K562 (cell line): Measurements from ENCODE around the gene ZWINT. TPM values are rescaled to one million over a fixed set of nuclear protein-coding genes. Genes with fewer than 3 reads are reported as not detected.

ENCODE experiments used
- ATAC-seq: fragments of 200-7000 bp; cut with Tn5 transposase; 3 replicates; pipeline ENCODE4 v1.9.1; 2020; ENCODE audit warnings: moderate library complexity
- Bru-seq: library from RNA; stranded (reverse); fragments of 400-500 nt; gene quantifications from one replicate; lab custom pipeline; 2021; lab: Mats Ljungman, UMichigan
- BruChase-seq, 2 experiments: library from RNA; stranded (reverse); fragments of 400-500 nt; gene quantifications; one replicate each; lab custom pipeline; 2021; lab: Mats Ljungman, UMichigan
- BruUV-seq: library from RNA; stranded (reverse); fragments of 400-500 nt; replicated peaks from 2 replicates; lab custom pipeline; 2021; lab: Mats Ljungman, UMichigan
- CTCF ChIA-PET: fragments of 300-600 bp; formaldehyde crosslinking; extraction: SDS; loops from one replicate; lab custom pipeline; 2021; ENCODE audit warnings: low intra/inter-chr PET ratio; lab: Yijun Ruan, JAX
- POLR2A ChIA-PET: fragments of 300-600, 350-650 bp; sonication (Branson Sonifier 250); formaldehyde crosslinking; extraction: SDS; loops from one replicate; lab custom pipeline; 2021; ENCODE audit warnings: antibody characterized with exemption, inconsistent platforms; lab: Yijun Ruan, JAX
- DNase-seq, 4 experiments: peaks; one replicate each; pipeline versions ENCODE4 v3.0.0 to v3.0.0-alpha.2; 2011 to 2018; ENCODE audit warnings: low spot score in 3 of 4, mixed read lengths in 3 of 4; ENCODE audit errors: extremely low read depth in 1 of 4
- FAIRE-seq: peaks from 2 replicates; lab custom pipeline; 2011; peaks lifted over from hg19 to GRCh38; lab: Jason Lieb, UNC
- H2AFZ ChIP-seq: 2 replicates; pipeline ENCODE4 v1.6.0; 2011; ENCODE audit warnings: low read depth, low read length, control low read depth, inconsistent platforms
- H3K27ac ChIP-seq: fragments of 200-600 bp; 3 replicates; pipeline ENCODE4 v1.8.0; 2011; ENCODE audit warnings: low read depth, mild to moderate bottlenecking, control low read depth, inconsistent platforms, low read length, moderate library complexity, mixed read lengths; ENCODE audit errors: extremely low read depth
- H3K27me3 ChIP-seq, 2 experiments: fragments of 300-600 bp in 1 of 2; 2 replicates in 1 of 2; 3 replicates in 1 of 2; pipeline versions ENCODE4 v1.6.0 to v1.8.0; 2011; ENCODE audit warnings: inconsistent platforms in 2 of 2, low read length in 2 of 2, mild to moderate bottlenecking in 1 of 2, mixed read lengths in 1 of 2, moderate library complexity in 1 of 2; ENCODE audit not compliant: control insufficient read depth in 2 of 2, insufficient read depth in 2 of 2
- H3K36me3 ChIP-seq: fragments of 300-600 bp; 3 replicates; pipeline ENCODE4 v1.8.0; 2011; ENCODE audit warnings: mild to moderate bottlenecking, low read length, inconsistent platforms; ENCODE audit not compliant: control insufficient read depth, insufficient read depth
- H3K4me1 ChIP-seq, 2 experiments: fragments of 200-600 bp in 1 of 2; replicated peaks in 1 of 2; 2 replicates in 1 of 2; 3 replicates in 1 of 2; pipeline versions ENCODE4 v1.5.1 to v1.8.0; 2011; ENCODE audit warnings: inconsistent platforms in 2 of 2, low read length in 2 of 2, mild to moderate bottlenecking in 1 of 2, mixed read lengths in 1 of 2, moderate library complexity in 1 of 2; ENCODE audit not compliant: control insufficient read depth in 2 of 2, insufficient read depth in 2 of 2
- H3K4me2 ChIP-seq: 2 replicates; pipeline ENCODE4 v1.6.1; 2011; ENCODE audit warnings: low read length, control low read depth, inconsistent platforms, mixed read lengths; ENCODE audit not compliant: insufficient read depth
- H3K4me3 ChIP-seq: fragments of 200-600 bp; sonication (generic), shearing (Covaris generic); 2 replicates; pipeline ENCODE4 v1.5.1; 2016; ENCODE audit warnings: control low read depth, inconsistent platforms
- H3K79me2 ChIP-seq: fragments of 200-600 bp; 3 replicates; pipeline ENCODE4 v1.8.0; 2011; ENCODE audit warnings: low read length, inconsistent platforms; ENCODE audit not compliant: control insufficient read depth, insufficient read depth
- H3K9ac ChIP-seq, 2 experiments: 2 replicates each; pipeline versions ENCODE4 v1.6.0 to v1.6.1; 2011; ENCODE audit warnings: low read depth in 2 of 2, low read length in 2 of 2, control low read depth in 1 of 2, inconsistent platforms in 1 of 2, mild to moderate bottlenecking in 1 of 2, mixed read lengths in 1 of 2; ENCODE audit not compliant: insufficient read depth in 1 of 2
- H3K9me1 ChIP-seq: one replicate; pipeline ENCODE4 v1.6.0; 2011; ENCODE audit warnings: inconsistent platforms, mild to moderate bottlenecking, low read length, moderate library complexity; ENCODE audit not compliant: control insufficient read depth, insufficient read depth
- H3K9me3 ChIP-seq: replicated peaks from 2 replicates; pipeline ENCODE4 v1.5.1; 2011; ENCODE audit warnings: low read depth, low read length, inconsistent platforms; ENCODE audit not compliant: control insufficient read depth, insufficient read depth
- H4K20me1 ChIP-seq: replicated peaks from 2 replicates; pipeline ENCODE4 v1.6.1; 2011; ENCODE audit warnings: low read length, inconsistent platforms, mixed read lengths; ENCODE audit not compliant: control insufficient read depth, insufficient read depth
- BRCA1 ChIP-seq, 2 experiments: fragments of 450-650 bp in 1 of 2; sonication (generic) in 1 of 2; formaldehyde crosslinking in 1 of 2; IDR thresholded peaks; 2 replicates each; pipeline versions ENCODE4 v1.5.0 to v1.6.1; 2017 to 2020; ENCODE audit warnings: mild to moderate bottlenecking in 1 of 2, missing genetic modification reagents in 1 of 2
- DMBX1 ChIP-seq: fragments of 250-450 bp; sonication (Bioruptor Pico); IDR thresholded peaks from 2 replicates; pipeline ENCODE4 v1.8.0; 2022; ENCODE audit warnings: inconsistent platforms, mild to moderate bottlenecking, moderate library complexity, borderline replicate concordance
- E2F4 ChIP-seq: sonication (generic); formaldehyde crosslinking; IDR thresholded peaks from 2 replicates; pipeline ENCODE4 v1.8.0; 2022; ENCODE audit warnings: mild to moderate bottlenecking, low read depth, missing genetic modification reagents
- ESRRA ChIP-seq: fragments of 450-650 bp; IDR thresholded peaks from 2 replicates; pipeline ENCODE4 v1.6.1; 2014; ENCODE audit warnings: low read depth, mild to moderate bottlenecking, moderate library complexity, borderline replicate concordance
- FUS ChIP-seq: fragments of 200-400 bp; formaldehyde crosslinking; optimal IDR thresholded peaks from 2 replicates; pipeline ENCODE3; 2017; ENCODE audit warnings: low read depth, low read length
- GATA2 ChIP-seq: sonication (generic); formaldehyde crosslinking; IDR thresholded peaks from 2 replicates; pipeline ENCODE4 v1.4.0; 2020; ENCODE audit warnings: mild to moderate bottlenecking, missing genetic modification reagents
- PHF8 ChIP-seq: fragments of 200-600 bp; sonication (generic); IDR thresholded peaks from 2 replicates; pipeline ENCODE4 v1.6.1; 2012; ENCODE audit warnings: mixed run types, mild to moderate bottlenecking, inconsistent platforms, low read length, moderate library complexity, borderline replicate concordance
- PHTF2 ChIP-seq: fragments of 250-450 bp; sonication (Bioruptor Pico); IDR thresholded peaks from 2 replicates; pipeline ENCODE4 v1.5.0; 2021; ENCODE audit warnings: mild to moderate bottlenecking
- RUNX1 ChIP-seq: sonication (generic); IDR thresholded peaks from 2 replicates; pipeline ENCODE4 v1.6.1; 2016; ENCODE audit warnings: antibody characterized with exemption, low read depth
- TCFL5 ChIP-seq: fragments of 250-450 bp; sonication (Bioruptor Pico); conservative IDR thresholded peaks from 2 replicates; pipeline ENCODE4 v1.6.1; 2021; ENCODE audit warnings: mild to moderate bottlenecking, moderate library complexity, matching md5 sums
- ZKSCAN3 ChIP-seq: fragments of 250-450 bp; sonication (Bioruptor Pico); IDR thresholded peaks from 2 replicates; pipeline ENCODE4 v1.4.0; 2020
- ZNF212 ChIP-seq: fragments of 450-650 bp; formaldehyde crosslinking; IDR thresholded peaks from 2 replicates; pipeline ENCODE4 v1.4.0; 2020; ENCODE audit warnings: mild to moderate bottlenecking
- ZNF311 ChIP-seq: fragments of 250-450 bp; sonication (Bioruptor Pico); IDR thresholded peaks from 2 replicates; pipeline ENCODE4 v1.4.0; 2020; ENCODE audit warnings: mild to moderate bottlenecking, moderate library complexity
- ZNF431 ChIP-seq: sonication (generic); formaldehyde crosslinking; IDR thresholded peaks from 2 replicates; pipeline ENCODE4 v1.8.0; 2022; ENCODE audit warnings: mild to moderate bottlenecking, missing genetic modification reagents
- WGBS: fragments of 100-300 bp; shearing (Covaris generic); methylation state at CpG from one replicate; pipeline ENCODE4 v1.1.6; 2016; ENCODE audit warnings: low coverage, mixed read lengths; ENCODE audit not compliant: insufficient coverage; ENCODE audit errors: missing lambda C conversion rate; 5-methylcytosine and 5-hydroxymethylcytosine counted together
- in situ Hi-C: fragments of 300-500 bp; cut with MboI; formaldehyde crosslinking; loops from 4 replicates; pipeline ENCODE4 v1.15.0; 2018; ENCODE audit warnings: inconsistent platforms, mixed read lengths
- intact Hi-C: fragments of 100-400 bp; cut with micrococcal nuclease; formaldehyde crosslinking; loops from 2 replicates; pipeline ENCODE4 v1.14.2; 2022
- long read RNA-seq, 3 experiments: library from polyadenylated mRNA in 2 of 3; library from RNA in 1 of 3; unstranded in 2 of 3; stranded (forward) in 1 of 3; transcript quantifications; one replicate each; pipeline ENCODE4 v2.0.0, GENCODE V29; 2019 to 2022
- polyA minus RNA-seq, 3 experiments: library from RNA; depleted of rRNA, polyadenylated mRNA; stranded (reverse); fragments of >200 nt; gene quantifications; 2 replicates each; pipeline ENCODE4 v1.2.3, GENCODE V29; 2011
- polyA plus RNA-seq, 8 experiments: library from polyadenylated mRNA; depleted of rRNA in 4 of 8; stranded (reverse) in 5 of 8; unstranded in 3 of 8; fragments of >200 nt; fragmentation: Nextera tagmentation in 2 of 8; fragmentation: Illumina TruSeq in 1 of 8; extraction: Ambion mirVana in 2 of 8; extraction: Trizol in 1 of 8; gene quantifications; 2 replicates each; pipeline versions ENCODE4 v1.2.1 to v1.2.3, GENCODE V29; 2011 to 2014; ENCODE audit warnings: inconsistent platforms in 1 of 8, missing spikeins in 1 of 8
- total RNA-seq, 7 experiments: library from RNA; depleted of rRNA in 6 of 7; stranded (reverse); fragments of >200 nt in 6 of 7; fragmentation: Illumina TruSeq in 2 of 7; extraction: Trizol in 2 of 7; gene quantifications; 2 replicates each; pipeline versions ENCODE4 v1.2.1 to v1.2.3, GENCODE V29; 2011 to 2021; ENCODE audit warnings: low replicate concordance in 1 of 7

The ZWINT gene, protein sequence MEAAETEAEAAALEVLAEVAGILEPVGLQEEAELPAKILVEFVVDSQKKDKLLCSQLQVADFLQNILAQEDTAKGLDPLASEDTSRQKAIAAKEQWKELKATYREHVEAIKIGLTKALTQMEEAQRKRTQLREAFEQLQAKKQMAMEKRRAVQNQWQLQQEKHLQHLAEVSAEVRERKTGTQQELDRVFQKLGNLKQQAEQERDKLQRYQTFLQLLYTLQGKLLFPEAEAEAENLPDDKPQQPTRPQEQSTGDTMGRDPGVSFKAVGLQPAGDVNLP
- total RNA-seq (2011; cell fraction: chromatin; rRNA removed; ENCODE audit: low replicate concordance) = 144 and 184 TPM in 2 replicates
- total RNA-seq (2011; cell fraction: nucleolus; rRNA removed) = 116 and 117 TPM in 2 replicates
- total RNA-seq (2011; cell fraction: nucleoplasm; rRNA removed) = 103 and 128 TPM in 2 replicates
- 153 and 160 TPM in 2 replicates for total RNA-seq (2014; rRNA removed)
- total RNA-seq (2014; rRNA removed; fragmentation: Illumina TruSeq; extraction: Trizol) = 146 and 157 TPM in 2 replicates
- 151 and 156 TPM in 2 replicates for total RNA-seq (2015; rRNA removed; fragmentation: Illumina TruSeq; extraction: Trizol)
- 119 and 122 TPM in 2 replicates for total RNA-seq (2021)
- polyA plus RNA-seq (2011; rRNA removed) = 144 and 162 TPM in 2 replicates
- polyA plus RNA-seq (2011; cell fraction: cytosol; rRNA removed) = 112 and 113 TPM in 2 replicates
- 295 and 327 TPM in 2 replicates for polyA plus RNA-seq (2011; cell fraction: nucleus; rRNA removed)
- polyA plus RNA-seq (2012) = 101 and 143 TPM in 2 replicates
- polyA plus RNA-seq (2014; fragmentation: Illumina TruSeq; extraction: Trizol) = 170 and 180 TPM in 2 replicates
- polyA plus RNA-seq (2014; fragmentation: Nextera tagmentation; extraction: Ambion mirVana) = 100 to 1,000 TPM; 135 to 245 TPM
- polyA plus RNA-seq (2014; rRNA removed) = 188 and 196 TPM in 2 replicates
- polyA minus RNA-seq (2011; rRNA and poly(A)+ RNA removed) = 105 and 110 TPM in 2 replicates
- 35.6 and 46.7 TPM in 2 replicates for polyA minus RNA-seq (2011; cell fraction: cytosol; rRNA and poly(A)+ RNA removed)
- polyA minus RNA-seq (2011; cell fraction: nucleus; rRNA and poly(A)+ RNA removed) = 75.0 and 122 TPM in 2 replicates
- percentile 98 among the genes with signal in this experiment for Bru-seq, nascent RNA
- percentile 96 among the genes with signal in this experiment for BruChase-seq, experiment 1, labeled RNA remaining after a 2-hour chase
- percentile 97 among the genes with signal in this experiment for BruChase-seq, experiment 2, labeled RNA remaining after a 6-hour chase
- long read RNA-seq, experiment 1, transcript ZWINT-203 (9 exons, 1,872 nt) = major isoform, 433 of 702 reads
- long read RNA-seq, experiment 1, transcript ZWINT-202 (9 exons, 807 nt) = minor isoform, 35 of 702 reads
- long read RNA-seq, experiment 1, transcript ZWINT-204 (8 exons, 1,851 nt) = minor isoform, 43 of 702 reads
- long read RNA-seq, experiment 1, transcript ZWINT-209 (7 exons, 1,961 nt) = minor isoform, 18 of 702 reads
- long read RNA-seq, experiment 1, partial matches to known transcripts = 68 of 702 reads
- long read RNA-seq, experiment 1, other reads (novel, unspliced or antisense) = 103 of 702 reads
- long read RNA-seq, experiment 2, transcript ZWINT-202 (9 exons, 807 nt) = minor isoform, 7 of 87 reads
- long read RNA-seq, experiment 2, transcript ZWINT-203 (9 exons, 1,872 nt) = major isoform, 31 of 87 reads
- long read RNA-seq, experiment 2, partial matches to known transcripts = 22 of 87 reads
- long read RNA-seq, experiment 2, other reads (novel, unspliced or antisense) = 24 of 87 reads
- long read RNA-seq, experiment 3, transcript ZWINT-202 (9 exons, 807 nt) = minor isoform, 22 of 347 reads
- long read RNA-seq, experiment 3, transcript ZWINT-204 (8 exons, 1,851 nt) = minor isoform, 24 of 347 reads
- long read RNA-seq, experiment 3, transcript ZWINT-203 (9 exons, 1,872 nt) = major isoform, 233 of 347 reads
- long read RNA-seq, experiment 3, transcript ZWINT-209 (7 exons, 1,961 nt) = minor isoform, 5 of 347 reads
- long read RNA-seq, experiment 3, partial matches to known transcripts = 19 of 347 reads
- long read RNA-seq, experiment 3, other reads (novel, unspliced or antisense) = 44 of 347 reads

DNA sequence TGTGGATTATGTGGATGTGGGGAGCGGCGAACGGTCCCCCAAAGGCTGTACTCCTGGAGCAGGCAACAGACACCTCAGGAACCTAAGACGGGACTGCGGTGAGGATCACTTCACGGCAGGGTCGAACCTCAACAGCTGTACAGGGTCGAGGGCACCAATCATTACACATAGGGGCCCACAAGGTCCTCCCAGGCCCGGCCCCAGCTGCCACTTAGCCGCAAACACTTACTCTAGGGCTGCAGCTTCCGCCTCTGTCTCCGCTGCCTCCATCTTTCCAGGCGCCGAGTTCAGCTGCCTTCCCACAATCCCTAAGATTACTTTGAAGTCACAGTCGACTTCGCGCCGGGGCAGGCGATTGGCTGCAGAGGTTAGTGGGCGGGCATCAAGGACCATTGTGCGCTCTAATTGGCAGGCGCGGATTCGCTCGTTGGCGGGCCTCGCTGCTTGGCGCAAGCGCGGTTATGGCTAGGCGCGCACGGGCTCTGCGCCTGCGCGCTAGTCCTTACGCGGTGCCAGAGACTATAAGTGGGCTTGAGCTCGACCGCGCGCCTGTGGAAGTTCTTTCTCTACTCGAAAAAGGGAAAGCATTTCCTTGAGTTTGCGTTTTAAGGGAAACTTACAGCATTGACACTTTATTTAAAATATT, at the start of gene ZWINT:
TSS of gene ZWINT (minus strand) at position 293 of the 646 bp plus-strand sequence. CDS start at position 270, 23 bp downstream.
- Histone ChIP-seq H4K20me1 (no peaks in the 10 kb centered on the region), H3K4me3 (peak within 1 kb of the TSS; percentile 65), H3K9ac (peak within 1 kb of the TSS; percentile 95 to 98), H3K27ac (peak within 1 kb of the TSS; percentile 81), H3K4me1 (peaks cover 6 to 8% of the 10 kb centered on the region in 2 experiments; a peak in 2 of 5 replicates), H2AFZ (peak within 1 kb of the TSS; percentile 88), H3K27me3 (no peaks in the 10 kb centered on the region), H3K9me1 (no peaks in the 10 kb centered on the region), H3K4me2 (peak within 1 kb of the TSS; percentile 98), H3K9me3 (no peaks in the 10 kb centered on the region), H3K79me2 (peaks cover 35% of the 10 kb centered on the region), H3K36me3 (peaks cover 42% of the 10 kb centered on the region)
- intact Hi-C loops = loop anchor here (5.0 kb wide), 1 partner anchor 1906 kb away; the partner anchor contains the start of genes CISD1 and IPMK
- ChIA-PET POLR2A (interaction anchor here (1.2 to 2.8 kb wide), 3 partner anchors 9 to 15 kb away, joined by 4 to 21 read pairs (median 9); no protein-coding TSS in a partner anchor), CTCF (no interaction called here)
- DNase-seq (peak; percentile 94 to 99 (median 97)), FAIRE-seq (peak; percentile 96), ATAC-seq (peak; percentile 99)
- no TSS peak for BruUV-seq
- WGBS = 2% methylated on average over 44 of the region's 44 CpGs
- in situ Hi-C loops = no loop called here
- TF ChIP-seq BRCA1 (IDR thresholded peaks at IDR 0.05) (no peak), BRCA1 (CRISPR knock-in tag; IDR thresholded peaks at IDR 0.05) (no peak), ZNF431 (CRISPR knock-in tag) (no peak), ZNF212 (CRISPR knock-in tag) (no peak), PHF8 (peak; percentile 98), RUNX1 (no peak), DMBX1 (CRISPR knock-in tag) (no peak), ZNF311 (CRISPR knock-in tag) (no peak), ESRRA (no peak), E2F4 (CRISPR knock-in tag) (peak; percentile 100), PHTF2 (CRISPR knock-in tag) (no peak), ZKSCAN3 (no peak), GATA2 (CRISPR knock-in tag) (no peak), TCFL5 (CRISPR knock-in tag) (no peak), FUS (no peak)
